Liver (tissue), 9 donors: ENCODE data around the gene BACH2. TPM values are rescaled to one million over a fixed set of nuclear protein-coding genes. Genes with fewer than 3 reads are reported as not detected.
A peak's percentile ranks its signal among the peaks of the same experiment; 100 is the strongest.

Source experiments
- DNase-seq: peaks from one replicate; pipeline ENCODE4 v3.0.0-alpha.2; 2017; ENCODE audit warnings: low spot score
- H3K27ac ChIP-seq, 2 donors: one replicate each; pipeline ENCODE4 v1.7.0; 2013; ENCODE audit warnings: inconsistent platforms in 2 of 2, low read length in 2 of 2, control low read depth in 1 of 2, low read depth in 1 of 2, mild to moderate bottlenecking in 1 of 2
- H3K27me3 ChIP-seq, 4 donors: one replicate each; pipeline versions ENCODE4 v1.6.1 to v1.7.0; 2013; ENCODE audit warnings: low read length in 3 of 4, inconsistent platforms in 1 of 4, mild to moderate bottlenecking in 1 of 4, moderate library complexity in 1 of 4; ENCODE audit not compliant: control insufficient read depth in 4 of 4, insufficient read depth in 4 of 4
- H3K36me3 ChIP-seq, 4 donors: one replicate each; pipeline versions ENCODE4 v1.6.1 to v1.7.0; 2013; ENCODE audit warnings: low read length in 3 of 4, mild to moderate bottlenecking in 3 of 4, low read depth in 1 of 4, moderate library complexity in 1 of 4; ENCODE audit not compliant: control insufficient read depth in 4 of 4, insufficient read depth in 3 of 4
- H3K4me1 ChIP-seq, 4 donors: one replicate each; pipeline versions ENCODE4 v1.6.1 to v1.7.0; 2013; ENCODE audit warnings: low read length in 3 of 4, mild to moderate bottlenecking in 3 of 4, moderate library complexity in 1 of 4; ENCODE audit not compliant: control insufficient read depth in 4 of 4, insufficient read depth in 4 of 4
- H3K4me3 ChIP-seq, 3 donors: one replicate each; pipeline versions ENCODE4 v1.6.1 to v1.7.0; 2013; ENCODE audit warnings: low read length in 3 of 3, control low read depth in 1 of 3, low read depth in 1 of 3, mild to moderate bottlenecking in 1 of 3
- H3K9ac ChIP-seq, 2 donors: one replicate each; pipeline ENCODE4 v1.7.0; 2013; ENCODE audit warnings: low read length in 2 of 2, mild to moderate bottlenecking in 2 of 2, moderate library complexity in 2 of 2, control low read depth in 1 of 2, low read depth in 1 of 2
- H3K9me3 ChIP-seq, 4 donors: one replicate each; pipeline versions ENCODE4 v1.6.1 to v1.7.0; 2013; ENCODE audit warnings: low read length in 3 of 4; ENCODE audit not compliant: control insufficient read depth in 4 of 4
- ATF3 ChIP-seq: IDR thresholded peaks from 2 replicates; pipeline ENCODE4 v1.6.1; 2016; ENCODE audit warnings: antibody characterized with exemption
- CTCF ChIP-seq: fragments of 150-350 bp; IDR thresholded peaks from 2 replicates; pipeline ENCODE4 v1.5.1; 2017; ENCODE audit warnings: improper control_type of control experiment, low read depth, low read length; ENCODE audit not compliant: missing input control
- EGR1 ChIP-seq, 2 donors: IDR thresholded peaks; 2 replicates each; pipeline ENCODE4 v1.6.1; 2016 to 2018; ENCODE audit warnings: antibody characterized with exemption in 2 of 2, low read depth in 2 of 2
- FOXA1 ChIP-seq: IDR thresholded peaks from 2 replicates; pipeline ENCODE4 v1.6.1; 2016; ENCODE audit warnings: antibody characterized with exemption
- FOXA2 ChIP-seq: IDR thresholded peaks from 2 replicates; pipeline ENCODE4 v1.6.1; 2016; ENCODE audit warnings: antibody characterized with exemption
- GABPA ChIP-seq, 2 donors: IDR thresholded peaks in 1 of 2; conservative IDR thresholded peaks in 1 of 2; 2 replicates each; pipeline ENCODE4 v1.6.1; 2016; ENCODE audit warnings: antibody characterized with exemption in 2 of 2, mild to moderate bottlenecking in 1 of 2, moderate library complexity in 1 of 2
- HNF4A ChIP-seq, 2 donors: conservative IDR thresholded peaks; 2 replicates each; pipeline ENCODE4 v1.6.1; 2016; ENCODE audit warnings: antibody characterized with exemption in 2 of 2, mild to moderate bottlenecking in 2 of 2
- HNF4G ChIP-seq: IDR thresholded peaks from 2 replicates; pipeline ENCODE4 v1.6.1; 2016; ENCODE audit warnings: antibody characterized with exemption
- JUND ChIP-seq, 2 donors: IDR thresholded peaks; 2 replicates each; pipeline ENCODE4 v1.6.1; 2016; ENCODE audit warnings: antibody characterized with exemption in 2 of 2
- MAX ChIP-seq: IDR thresholded peaks from 2 replicates; pipeline ENCODE4 v1.6.1; 2016; ENCODE audit warnings: antibody characterized with exemption
- NR2F2 ChIP-seq: IDR thresholded peaks from 2 replicates; pipeline ENCODE4 v1.6.1; 2016; ENCODE audit warnings: antibody characterized with exemption
- RAD21 ChIP-seq, 2 donors: IDR thresholded peaks; 2 replicates each; pipeline ENCODE4 v1.6.1; 2016; ENCODE audit warnings: antibody characterized with exemption in 2 of 2, mild to moderate bottlenecking in 2 of 2
- REST ChIP-seq: IDR thresholded peaks from 2 replicates; pipeline ENCODE4 v1.6.1; 2016; ENCODE audit warnings: antibody characterized with exemption, mild to moderate bottlenecking
- RXRA ChIP-seq, 2 donors: IDR thresholded peaks; 2 replicates each; pipeline ENCODE4 v1.6.1; 2017 to 2018; ENCODE audit warnings: antibody characterized with exemption in 2 of 2, mild to moderate bottlenecking in 1 of 2
- SP1 ChIP-seq: IDR thresholded peaks from 2 replicates; pipeline ENCODE4 v1.6.1; 2018; ENCODE audit warnings: antibody characterized with exemption, mild to moderate bottlenecking
- TAF1 ChIP-seq: conservative IDR thresholded peaks from 2 replicates; pipeline ENCODE4 v1.6.1; 2016; ENCODE audit warnings: antibody characterized with exemption, mild to moderate bottlenecking
- YY1 ChIP-seq: IDR thresholded peaks from 2 replicates; pipeline ENCODE4 v1.6.1; 2016; ENCODE audit warnings: antibody characterized with exemption, mild to moderate bottlenecking
- ZBTB33 ChIP-seq: IDR thresholded peaks from 2 replicates; pipeline ENCODE4 v1.6.1; 2016; ENCODE audit warnings: antibody characterized with exemption
- WGBS: extraction: QIAGEN DNeasy Blood & Tissue Kit; methylation state at CpG from one replicate; pipeline ENCODE4 v1.1.7; 2013; 5-methylcytosine and 5-hydroxymethylcytosine counted together
- polyA plus RNA-seq, 2 donors: library from polyadenylated mRNA; stranded (reverse) in 1 of 2; unstranded in 1 of 2; fragments of 200-250 nt in 1 of 2; fragments of >200 nt in 1 of 2; fragmentation: Nextera tagmentation in 1 of 2; extraction: Ambion mirVana in 1 of 2; gene quantifications; one replicate each; pipeline versions ENCODE4 v1.2.1 to v1.2.3, GENCODE V29; 2013 to 2015
- total RNA-seq, 2 donors: library from RNA; depleted of rRNA; stranded (reverse); fragments of >200 nt; gene quantifications; one replicate each; pipeline ENCODE4 v1.2.3, GENCODE V29; 2014
- donor health status: healthy.
- donor health status: healthy.
- donor health status: healthy.
- donor health status: healthy.
- donor health status: healthy.

The BACH2 gene
- total and polyA plus RNA-seq, 4 donors: 1.9 to 3.7 (median 1.9) TPM

GRCh38 chr6:90199900-90200299, 96.7 kb downstream of the BACH2 start:
- H3K9ac ChIP-seq: no peak overlapping the region
- DNase-seq: no peak
- H3K4me1 ChIP-seq: peaks cover 0 to 12% (median 8%) of the 10 kb centered on the region in 4 donors
- TF ChIP-seq CTCF (no peak), MAX (no peak), YY1 (no peak), RXRA (IDR thresholded peaks at IDR 0.05) (no peak), HNF4A (conservative IDR thresholded peaks at IDR 0.05) (peak in 1 of 2 donors; percentile 23), GABPA (IDR thresholded peaks at IDR 0.05 in 1 of 2, conservative IDR thresholded peaks at IDR 0.05 in 1 of 2) (no peak), FOXA2 (peak; percentile 10), FOXA1 (no peak), NR2F2 (no peak), JUND (IDR thresholded peaks at IDR 0.05) (peak in 1 of 2 donors; percentile 51), EGR1 (IDR thresholded peaks at IDR 0.05; ENCODE audit: low read depth in 2 of 2) (no peak), ATF3 (no peak), TAF1 (no peak), ZBTB33 (no peak), REST (no peak), RAD21 (IDR thresholded peaks at IDR 0.05) (no peak), HNF4G (no peak), SP1 (no peak)
- no peak overlapping the region for H3K27ac ChIP-seq
- no peaks in the 10 kb centered on the region for H3K36me3 ChIP-seq
- WGBS: 68% methylated on average over 4 of the region's 4 CpGs
- H3K27me3 ChIP-seq: no peaks in the 10 kb centered on the region
- no peaks in the 10 kb centered on the region for H3K9me3 ChIP-seq
- no peak overlapping the region for H3K4me3 ChIP-seq
